Kidney (tissue), 14 donors: Measurements from ENCODE around the gene C2orf49. TPM values are rescaled to one million over a fixed set of nuclear protein-coding genes. Genes with fewer than 3 reads are reported as not detected.

Source experiments
- DNase-seq, 5 donors: peaks; one replicate each; pipeline ENCODE4 v3.0.0-alpha.2; 2013 to 2020
- FAIRE-seq: peaks from 2 replicates; lab custom pipeline; 2012; peaks lifted over from hg19 to GRCh38; lab: Jason Lieb, UNC
- H3K27ac ChIP-seq, 2 donors: one replicate each; pipeline ENCODE4 v1.7.0; 2013; ENCODE audit warnings: low read depth in 2 of 2, low read length in 2 of 2, inconsistent platforms in 1 of 2
- H3K27me3 ChIP-seq: one replicate; pipeline ENCODE4 v1.7.1; 2013; ENCODE audit warnings: low read length, inconsistent platforms; ENCODE audit not compliant: control insufficient read depth, insufficient read depth
- H3K36me3 ChIP-seq, 3 donors: one replicate each; pipeline versions ENCODE4 v1.7.0 to v1.7.1; 2013; ENCODE audit warnings: low read length in 3 of 3, control low read depth in 1 of 3, inconsistent platforms in 1 of 3; ENCODE audit not compliant: insufficient read depth in 3 of 3, control insufficient read depth in 2 of 3
- H3K4me1 ChIP-seq, 3 donors: one replicate each; pipeline versions ENCODE4 v1.7.0 to v1.7.1; 2013; ENCODE audit warnings: low read length in 3 of 3, inconsistent platforms in 1 of 3, low read depth in 1 of 3; ENCODE audit not compliant: control insufficient read depth in 2 of 3, insufficient read depth in 2 of 3
- H3K4me3 ChIP-seq, 3 donors: one replicate each; pipeline versions ENCODE4 v1.7.0 to v1.8.1; 2013; ENCODE audit warnings: low read length in 3 of 3, control low read depth in 1 of 3, inconsistent platforms in 1 of 3
- H3K9ac ChIP-seq, 3 donors: one replicate each; pipeline versions ENCODE4 v1.7.0 to v1.7.1; 2013; ENCODE audit warnings: low read length in 3 of 3, control low read depth in 1 of 3, inconsistent platforms in 1 of 3
- H3K9me3 ChIP-seq, 3 donors: one replicate each; pipeline versions ENCODE4 v1.7.0 to v1.7.1; 2013; ENCODE audit warnings: low read length in 3 of 3, control low read depth in 1 of 3, inconsistent platforms in 1 of 3; ENCODE audit not compliant: control insufficient read depth in 2 of 3, insufficient read depth in 1 of 3
- intact Hi-C: fragments of 100-400 bp; cut with DNase I; formaldehyde crosslinking; loops from one replicate; pipeline ENCODE4 v1.11.1; 2022
- polyA plus RNA-seq: library from polyadenylated mRNA; stranded (reverse); fragments of 350-450 nt; fragmentation: Illumina TruSeq; extraction: RNeasy Lipid Tissue Mini Kit (QIAGEN cat#74804); gene quantifications from one replicate; pipeline ENCODE4 v1.2.3, GENCODE V29; 2014; ENCODE audit warnings: low read depth, low replicate concordance; ENCODE audit not compliant: insufficient read depth
- total RNA-seq: library from RNA; stranded (reverse); fragmentation: NEBNext Ultra II Directional; extraction: Animal tissue kit (Norgen Biotek cat#: 25700); gene quantifications from one replicate; pipeline ENCODE4 v1.2.1, GENCODE V29; 2021
- TF ChIP-seq, protein P1 (sequence below): IDR thresholded peaks from 3 replicates; pipeline ENCODE4 v1.5.1; 2012; ENCODE audit warnings: mild to moderate bottlenecking, moderate library complexity, borderline replicate concordance; ENCODE audit not compliant: insufficient read depth; ENCODE audit errors: extremely low read depth
- donor health status: control.
- donor health status: control.
- donor health status: control.
- donor health status: control.
- donor health status: control.
- donor health status: DM: yes; HTN: yes; CAD: no.
- donor health status: Normal renal cell carcinoma (clear cell type).

The C2orf49 gene
- total and polyA plus RNA-seq, 2 donors from 2014 or later: 6.8 to 15.0 TPM

DNA sequence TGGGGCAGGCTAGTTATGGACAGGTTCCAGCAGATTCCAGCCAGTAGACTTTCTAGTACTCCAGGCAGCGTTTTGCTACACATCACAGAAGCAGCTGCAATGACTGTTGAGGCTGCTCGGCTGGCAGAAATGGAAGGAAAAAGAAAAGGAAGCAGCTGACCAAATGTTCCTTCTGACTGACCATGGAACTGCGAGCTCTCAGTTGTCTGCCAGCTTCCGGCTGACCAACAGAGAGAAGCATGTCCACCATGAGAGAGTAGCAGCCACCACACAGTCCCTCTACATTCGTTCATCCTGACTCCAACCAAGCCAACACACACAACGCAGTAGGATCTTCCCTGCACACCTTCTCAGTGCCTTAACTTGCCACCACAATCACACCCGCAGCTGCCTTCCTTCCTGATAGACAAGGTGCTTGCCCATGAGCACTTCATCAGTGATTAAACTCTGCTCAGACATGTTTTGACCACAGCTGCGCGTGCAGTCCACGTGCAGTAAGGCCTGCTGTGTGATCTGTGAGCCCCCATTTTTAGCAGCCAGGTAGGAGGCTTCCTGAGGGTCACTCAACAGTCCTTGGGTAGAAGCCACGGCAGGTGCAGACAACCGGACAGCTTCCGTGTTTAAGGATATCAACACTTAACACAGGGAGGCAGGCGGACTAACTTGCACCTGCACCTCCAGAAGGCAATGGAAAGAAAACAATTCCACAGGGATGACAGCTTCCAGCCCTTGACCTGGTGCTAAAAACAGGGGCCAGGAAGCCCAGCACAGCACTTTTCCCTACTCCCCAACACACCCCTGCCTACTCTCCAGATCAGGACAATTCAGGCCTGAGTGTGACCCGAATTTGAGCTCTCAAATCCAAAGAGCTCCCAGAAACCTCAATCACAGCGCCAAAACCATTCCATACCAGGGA lies 8.8 kb upstream of the C2orf49 start:
- peak overlapping the region; percentile 77 to 86 (median 80) for H3K4me3 ChIP-seq
- no peaks in the 10 kb centered on the region for H3K9me3 ChIP-seq
- peak overlapping the region; percentile 26 to 81 (median 63) for H3K9ac ChIP-seq
- DNase-seq (peak; percentile 14 to 67 (median 47)), FAIRE-seq (no peak)
- intact Hi-C loops: no loop called here
- H3K27me3 ChIP-seq: no peaks in the 10 kb centered on the region
- peak overlapping the region; percentile 68 to 70 for H3K27ac ChIP-seq
- H3K36me3 ChIP-seq: peaks cover 0 to 3% (median 0%) of the 10 kb centered on the region in 3 donors
- TF ChIP-seq, protein P1, sequence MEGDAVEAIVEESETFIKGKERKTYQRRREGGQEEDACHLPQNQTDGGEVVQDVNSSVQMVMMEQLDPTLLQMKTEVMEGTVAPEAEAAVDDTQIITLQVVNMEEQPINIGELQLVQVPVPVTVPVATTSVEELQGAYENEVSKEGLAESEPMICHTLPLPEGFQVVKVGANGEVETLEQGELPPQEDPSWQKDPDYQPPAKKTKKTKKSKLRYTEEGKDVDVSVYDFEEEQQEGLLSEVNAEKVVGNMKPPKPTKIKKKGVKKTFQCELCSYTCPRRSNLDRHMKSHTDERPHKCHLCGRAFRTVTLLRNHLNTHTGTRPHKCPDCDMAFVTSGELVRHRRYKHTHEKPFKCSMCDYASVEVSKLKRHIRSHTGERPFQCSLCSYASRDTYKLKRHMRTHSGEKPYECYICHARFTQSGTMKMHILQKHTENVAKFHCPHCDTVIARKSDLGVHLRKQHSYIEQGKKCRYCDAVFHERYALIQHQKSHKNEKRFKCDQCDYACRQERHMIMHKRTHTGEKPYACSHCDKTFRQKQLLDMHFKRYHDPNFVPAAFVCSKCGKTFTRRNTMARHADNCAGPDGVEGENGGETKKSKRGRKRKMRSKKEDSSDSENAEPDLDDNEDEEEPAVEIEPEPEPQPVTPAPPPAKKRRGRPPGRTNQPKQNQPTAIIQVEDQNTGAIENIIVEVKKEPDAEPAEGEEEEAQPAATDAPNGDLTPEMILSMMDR: no peak
- peaks cover 0 to 17% (median 14%) of the 10 kb centered on the region in 3 donors for H3K4me1 ChIP-seq

DNA sequence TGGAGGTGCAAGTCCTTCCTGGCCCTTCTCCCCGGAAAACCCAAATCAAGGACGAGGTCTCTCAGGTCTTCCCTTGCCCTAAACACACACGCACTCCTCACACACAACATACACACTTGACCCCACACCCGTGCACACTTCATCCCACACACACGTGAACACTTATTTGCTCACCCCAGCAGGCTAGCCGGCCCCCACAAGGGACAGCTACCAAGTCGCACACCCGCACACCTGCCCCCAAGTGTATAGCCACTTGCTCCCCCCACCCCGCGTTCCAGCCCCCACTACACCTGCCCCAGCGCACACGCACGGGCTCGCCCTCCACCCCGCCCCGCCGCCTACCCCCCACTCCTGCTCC lies 8.2 kb upstream of the C2orf49 start:
- peak in 3 of 5 donors; percentile 13 to 79 (median 74) for DNase-seq
- Histone ChIP-seq H3K27ac (peak overlapping the region; percentile 68 to 70), H3K27me3 (no peaks in the 10 kb centered on the region), H3K4me1 (peaks cover 0 to 17% (median 14%) of the 10 kb centered on the region in 3 donors), H3K36me3 (peaks cover 0 to 3% (median 0%) of the 10 kb centered on the region in 3 donors), H3K9ac (peak overlapping the region; percentile 26 to 81 (median 63)), H3K9me3 (no peaks in the 10 kb centered on the region), H3K4me3 (peak overlapping the region; percentile 77 to 86 (median 80))
- no peak for FAIRE-seq
- intact Hi-C loops: no loop called here
- TF ChIP-seq, protein P1: no peak

DNA sequence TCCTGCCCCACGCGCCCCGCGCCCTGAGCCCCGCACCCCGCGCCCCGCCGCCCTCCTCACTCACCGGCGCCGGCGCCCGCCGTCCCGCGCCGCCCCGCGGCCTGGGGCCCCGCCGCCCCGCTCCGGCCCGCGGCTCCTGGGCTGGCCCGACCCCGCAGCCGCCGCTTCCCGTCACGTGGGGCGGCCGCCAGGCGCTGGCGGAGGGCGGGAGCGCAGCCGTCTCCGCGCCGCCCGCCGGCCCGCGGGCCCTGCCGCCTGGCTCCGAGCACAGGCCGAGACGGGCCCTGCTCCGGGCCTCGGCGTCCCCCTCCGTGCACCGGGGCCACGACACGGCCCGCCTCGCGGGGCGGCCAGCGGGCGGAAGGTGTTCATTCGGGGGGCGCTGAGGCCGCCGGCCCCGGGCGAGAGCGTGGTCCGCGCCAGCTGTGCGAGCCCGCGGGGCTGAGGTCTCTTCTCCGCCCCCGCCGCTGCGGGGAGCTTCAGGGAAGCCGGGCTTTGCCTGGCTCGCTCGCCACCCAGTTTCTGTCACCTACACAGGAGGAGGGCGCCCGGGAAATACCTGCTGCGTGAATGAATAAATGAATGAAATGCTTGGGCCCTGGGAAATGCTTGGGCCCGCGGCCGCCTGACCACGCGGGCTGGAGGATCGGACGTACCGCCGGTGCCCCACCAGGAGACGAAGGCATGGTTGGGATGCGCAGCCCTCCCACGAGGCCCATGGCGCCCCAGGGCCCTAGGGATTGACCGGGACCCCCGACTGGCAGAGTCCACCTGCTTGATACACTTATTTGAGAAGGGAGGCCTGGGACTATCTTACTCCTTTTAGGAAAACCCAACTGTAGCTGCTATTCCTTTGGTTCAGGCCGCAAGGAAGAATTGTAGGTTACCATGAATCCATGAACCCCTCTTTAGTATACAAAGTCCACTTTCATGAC lies 7.5 kb upstream of the C2orf49 start, which contains the start of gene TGFBRAP1:
TSS of gene TGFBRAP1 (minus strand) at position 175 of the 935 bp plus-strand sequence. CDS start 21,434 bp downstream, outside the sequence.
- Histone ChIP-seq H3K4me1 (peaks cover 0 to 17% (median 14%) of the 10 kb centered on the region in 3 donors), H3K4me3 (peak within 1 kb of the TSS; percentile 77 to 86 (median 80)), H3K9me3 (no peaks in the 10 kb centered on the region), H3K27ac (peak within 1 kb of the TSS; percentile 68 to 70), H3K36me3 (peaks cover 0 to 8% (median 0%) of the 10 kb centered on the region in 3 donors), H3K27me3 (no peaks in the 10 kb centered on the region), H3K9ac (peak within 1 kb of the TSS; percentile 67 to 83 (median 81))
- TF ChIP-seq, protein P1: no peak
- intact Hi-C loops: no loop called here
- FAIRE-seq: no peak
- peak; percentile 53 to 85 (median 72) for DNase-seq
